IMR-90 (cell line): ENCODE data around the gene FLCN.

Experiments used
- BHLHE40 ChIP-seq: fragments of 150-350 bp; IDR thresholded peaks from 2 replicates; pipeline ENCODE4 v1.6.1; 2016; ENCODE audit warnings: mild to moderate bottlenecking, low read depth, low read length
- CEBPB ChIP-seq: IDR thresholded peaks from 2 replicates; pipeline ENCODE4 v1.6.1; 2012; ENCODE audit warnings: low read depth, low read length, improper control_type of control experiment
- MAZ ChIP-seq: IDR thresholded peaks from 2 replicates; pipeline ENCODE4 v1.6.1; 2012; ENCODE audit warnings: low read depth, mild to moderate bottlenecking, low read length, improper control_type of control experiment, moderate library complexity, borderline replicate concordance
- MXI1 ChIP-seq: IDR thresholded peaks from 2 replicates; pipeline ENCODE4 v1.6.1; 2012; ENCODE audit warnings: low read depth, mild to moderate bottlenecking, low read length, moderate library complexity, borderline replicate concordance
- POLR2A ChIP-seq: IDR thresholded peaks from 2 replicates; pipeline ENCODE4 v1.6.1; 2012; ENCODE audit warnings: mild to moderate bottlenecking, low read depth, low read length
- RAD21 ChIP-seq: IDR thresholded peaks from 2 replicates; pipeline ENCODE4 v1.6.1; 2012; ENCODE audit warnings: low read length, improper control_type of control experiment
- RFX5 ChIP-seq: IDR thresholded peaks from 2 replicates; pipeline ENCODE4 v1.8.0; 2012; ENCODE audit warnings: low read depth, mild to moderate bottlenecking, low read length, moderate library complexity
- SMC3 ChIP-seq: fragments of 150-350 bp; IDR thresholded peaks from 2 replicates; pipeline ENCODE4 v1.6.1; 2016; ENCODE audit warnings: low read depth, mild to moderate bottlenecking, antibody characterized with exemption, low read length, moderate library complexity
- TF ChIP-seq, protein P1 (sequence below): conservative IDR thresholded peaks from 2 replicates; pipeline ENCODE4 v1.5.1; 2012; ENCODE audit warnings: mild to moderate bottlenecking, low read depth, low read length, improper control_type of control experiment
- TF ChIP-seq, protein P2 (sequence below): fragments of 150-350 bp; IDR thresholded peaks from 2 replicates; pipeline ENCODE4 v1.6.1; 2016; ENCODE audit warnings: low read depth, mild to moderate bottlenecking, low read length, moderate library complexity, borderline replicate concordance
- TF ChIP-seq, protein P3 (sequence below): fragments of 150-350 bp; IDR thresholded peaks from 2 replicates; pipeline ENCODE4 v1.6.1; 2017; ENCODE audit warnings: mild to moderate bottlenecking, antibody characterized with exemption, low read length, low read depth

DNA sequence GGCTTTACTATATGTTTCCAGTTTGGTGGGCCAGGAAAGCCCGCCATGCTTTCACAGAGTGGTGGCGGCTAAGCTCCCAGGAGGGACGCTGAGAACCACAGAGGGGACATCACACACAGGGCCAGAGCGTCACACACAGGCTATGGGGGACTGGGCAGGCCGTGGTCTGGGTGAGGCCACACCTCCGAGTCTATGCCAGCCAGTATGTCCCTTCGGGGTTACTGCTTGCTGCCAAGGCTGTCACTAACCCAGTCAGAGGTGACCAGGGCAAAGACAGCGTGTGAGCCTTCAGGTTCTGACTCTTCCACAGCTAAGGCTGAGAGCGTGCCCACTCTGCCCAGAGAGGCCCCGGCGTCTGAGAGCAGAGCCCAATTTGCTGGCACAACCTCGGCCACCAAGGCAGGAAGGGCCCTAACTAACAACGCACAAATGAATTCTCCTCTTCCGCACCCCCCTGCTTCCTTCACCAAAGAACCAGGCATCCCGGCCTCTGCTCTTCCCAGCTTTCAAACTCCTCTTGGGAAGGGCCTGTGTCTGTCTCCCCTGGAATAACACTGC lies 33.7 kb downstream of the FLCN start:
- TF ChIP-seq, protein P1, sequence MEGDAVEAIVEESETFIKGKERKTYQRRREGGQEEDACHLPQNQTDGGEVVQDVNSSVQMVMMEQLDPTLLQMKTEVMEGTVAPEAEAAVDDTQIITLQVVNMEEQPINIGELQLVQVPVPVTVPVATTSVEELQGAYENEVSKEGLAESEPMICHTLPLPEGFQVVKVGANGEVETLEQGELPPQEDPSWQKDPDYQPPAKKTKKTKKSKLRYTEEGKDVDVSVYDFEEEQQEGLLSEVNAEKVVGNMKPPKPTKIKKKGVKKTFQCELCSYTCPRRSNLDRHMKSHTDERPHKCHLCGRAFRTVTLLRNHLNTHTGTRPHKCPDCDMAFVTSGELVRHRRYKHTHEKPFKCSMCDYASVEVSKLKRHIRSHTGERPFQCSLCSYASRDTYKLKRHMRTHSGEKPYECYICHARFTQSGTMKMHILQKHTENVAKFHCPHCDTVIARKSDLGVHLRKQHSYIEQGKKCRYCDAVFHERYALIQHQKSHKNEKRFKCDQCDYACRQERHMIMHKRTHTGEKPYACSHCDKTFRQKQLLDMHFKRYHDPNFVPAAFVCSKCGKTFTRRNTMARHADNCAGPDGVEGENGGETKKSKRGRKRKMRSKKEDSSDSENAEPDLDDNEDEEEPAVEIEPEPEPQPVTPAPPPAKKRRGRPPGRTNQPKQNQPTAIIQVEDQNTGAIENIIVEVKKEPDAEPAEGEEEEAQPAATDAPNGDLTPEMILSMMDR: no peak
- TF ChIP-seq BHLHE40 (no peak), POLR2A (no peak), CEBPB (no peak), MAZ (no peak), SMC3 (no peak), RFX5 (no peak), RAD21 (no peak), MXI1 (no peak)
- TF ChIP-seq, protein P2, sequence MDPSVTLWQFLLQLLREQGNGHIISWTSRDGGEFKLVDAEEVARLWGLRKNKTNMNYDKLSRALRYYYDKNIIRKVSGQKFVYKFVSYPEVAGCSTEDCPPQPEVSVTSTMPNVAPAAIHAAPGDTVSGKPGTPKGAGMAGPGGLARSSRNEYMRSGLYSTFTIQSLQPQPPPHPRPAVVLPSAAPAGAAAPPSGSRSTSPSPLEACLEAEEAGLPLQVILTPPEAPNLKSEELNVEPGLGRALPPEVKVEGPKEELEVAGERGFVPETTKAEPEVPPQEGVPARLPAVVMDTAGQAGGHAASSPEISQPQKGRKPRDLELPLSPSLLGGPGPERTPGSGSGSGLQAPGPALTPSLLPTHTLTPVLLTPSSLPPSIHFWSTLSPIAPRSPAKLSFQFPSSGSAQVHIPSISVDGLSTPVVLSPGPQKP: no peak
- TF ChIP-seq, protein P3, sequence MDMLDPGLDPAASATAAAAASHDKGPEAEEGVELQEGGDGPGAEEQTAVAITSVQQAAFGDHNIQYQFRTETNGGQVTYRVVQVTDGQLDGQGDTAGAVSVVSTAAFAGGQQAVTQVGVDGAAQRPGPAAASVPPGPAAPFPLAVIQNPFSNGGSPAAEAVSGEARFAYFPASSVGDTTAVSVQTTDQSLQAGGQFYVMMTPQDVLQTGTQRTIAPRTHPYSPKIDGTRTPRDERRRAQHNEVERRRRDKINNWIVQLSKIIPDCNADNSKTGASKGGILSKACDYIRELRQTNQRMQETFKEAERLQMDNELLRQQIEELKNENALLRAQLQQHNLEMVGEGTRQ: no peak
